CD4-positive, alpha-beta T cell treated with Interferon alpha-2 for 1 hour (primary cell): ENCODE data around the gene PSMD11.
A peak's percentile ranks its signal among the peaks of the same experiment; 100 is the strongest.

Experiments
- DNase-seq, 2 donors: peaks; one replicate each; pipeline ENCODE4 v3.0.0-alpha.2; 2020 to 2022

PSMD11 gene

GRCh38 chr17:32491371-32492263 is 47.3 kb downstream of the PSMD11 start:
- DNase-seq, result no peak

GRCh38 chr17:32492264-32492589 is 47.9 kb downstream of the PSMD11 start:
- DNase-seq, result no peak

- no peak for DNase-seq
Measured at GRCh38 chr17:32492648-32493289, 48.5 kb downstream of the PSMD11 start.

DNA sequence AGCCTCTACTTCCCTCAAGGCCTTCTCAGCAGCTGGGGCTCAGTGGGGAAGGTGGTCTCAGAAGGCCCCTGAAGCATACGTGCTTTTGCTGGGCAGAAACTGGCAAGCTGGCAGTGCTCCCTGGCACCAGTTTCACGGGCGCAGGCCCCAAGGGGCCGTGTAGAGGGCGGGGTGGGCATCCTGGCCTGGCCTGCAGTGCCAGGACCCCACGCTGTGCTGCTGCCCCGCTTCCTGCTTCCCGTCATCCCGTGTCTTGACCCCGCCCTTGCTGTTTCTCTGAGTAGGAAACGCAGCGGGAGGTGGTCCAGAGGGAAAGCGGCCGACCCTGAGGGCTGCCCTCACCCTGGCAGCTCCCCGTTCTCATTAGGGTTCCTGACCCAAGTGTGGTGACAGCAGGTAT is 49.3 kb downstream of the PSMD11 start:
- DNase-seq, result no peak

- no peak for DNase-seq
Measured at GRCh38 chr17:32493976-32494513, 49.7 kb downstream of the PSMD11 start.

DNA sequence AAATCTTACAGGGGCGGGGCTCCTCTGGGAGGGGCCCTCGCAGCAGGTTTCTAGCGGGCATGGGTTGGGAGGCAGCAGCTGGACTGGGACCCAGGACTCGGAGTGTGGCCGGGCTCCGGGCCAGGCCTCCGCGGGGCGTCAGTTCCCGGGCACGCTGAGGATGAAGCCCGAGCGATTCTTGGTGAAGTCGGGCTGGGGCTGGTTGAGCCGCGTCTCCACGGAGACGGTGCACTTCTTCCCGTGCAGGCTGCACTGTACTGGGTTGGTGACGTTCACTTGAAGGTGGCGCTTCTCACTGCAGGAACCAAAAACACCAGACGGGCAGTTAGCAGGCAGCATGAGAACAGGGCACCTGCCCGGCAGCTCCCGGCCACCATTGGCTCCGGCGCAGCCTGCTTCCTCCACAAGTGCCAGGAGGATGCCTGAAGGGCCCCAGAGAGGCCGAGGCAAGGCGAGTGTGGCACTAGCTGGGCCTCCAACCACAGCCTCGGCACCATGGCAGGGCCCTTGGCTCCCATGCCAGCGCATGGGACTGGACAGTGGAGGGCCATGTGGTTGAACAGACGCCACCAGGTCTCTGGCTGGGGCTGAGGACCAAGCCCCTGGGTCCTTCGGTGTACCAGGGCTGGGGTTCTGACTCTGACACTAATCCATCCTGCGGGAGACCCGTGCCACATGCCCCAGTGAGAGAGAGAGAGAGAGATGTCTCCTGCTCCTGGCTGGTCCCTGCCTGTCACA is 50.5 kb downstream of the PSMD11 start:
- no peak for DNase-seq

DNA sequence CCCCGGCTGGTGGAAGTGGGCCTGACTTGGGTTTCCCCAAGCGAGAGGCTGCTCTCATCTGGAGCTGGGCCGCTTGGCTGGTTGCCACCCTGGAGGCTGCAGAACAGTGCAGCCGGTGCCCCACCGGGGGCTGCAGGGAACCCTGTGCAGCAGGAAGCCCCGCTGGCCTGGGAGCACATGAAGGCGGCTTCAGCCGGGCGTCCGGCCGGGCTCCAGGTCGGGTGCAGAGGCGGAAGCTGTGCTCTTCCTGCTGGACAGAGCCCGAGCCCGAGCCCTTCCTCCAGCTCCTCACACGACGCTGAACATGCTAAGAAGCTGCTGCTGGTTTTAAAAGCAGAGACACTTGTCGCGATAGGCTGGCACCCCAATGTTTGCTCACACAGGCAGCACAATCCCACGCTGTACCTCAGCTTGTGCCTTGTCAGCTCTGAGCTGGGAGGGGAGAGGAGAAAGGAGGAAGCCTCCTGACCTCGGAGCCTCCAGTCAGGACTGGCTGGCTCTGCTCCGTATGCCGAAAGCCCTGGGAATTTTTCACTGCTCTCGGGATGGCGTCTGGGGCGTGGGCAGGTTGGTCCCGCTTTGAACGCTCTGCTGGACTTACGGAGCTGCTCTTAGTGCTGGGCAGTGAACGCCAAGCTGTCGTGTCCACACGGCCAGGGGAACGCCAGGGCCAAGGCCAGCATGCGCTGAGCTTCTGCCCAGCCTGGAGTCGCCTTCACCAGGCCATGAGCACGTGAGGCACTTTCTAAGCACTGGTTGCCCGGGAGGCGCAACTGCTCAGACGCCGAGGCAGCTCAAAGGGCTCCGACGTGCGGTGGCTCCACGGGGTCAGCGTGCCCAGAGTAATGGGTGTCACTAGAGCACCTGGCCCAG is 51.3 kb downstream of the PSMD11 start:
- no peak for DNase-seq

- no peak for DNase-seq
Measured at GRCh38 chr17:32496395-32497073, 52.2 kb downstream of the PSMD11 start.

DNA sequence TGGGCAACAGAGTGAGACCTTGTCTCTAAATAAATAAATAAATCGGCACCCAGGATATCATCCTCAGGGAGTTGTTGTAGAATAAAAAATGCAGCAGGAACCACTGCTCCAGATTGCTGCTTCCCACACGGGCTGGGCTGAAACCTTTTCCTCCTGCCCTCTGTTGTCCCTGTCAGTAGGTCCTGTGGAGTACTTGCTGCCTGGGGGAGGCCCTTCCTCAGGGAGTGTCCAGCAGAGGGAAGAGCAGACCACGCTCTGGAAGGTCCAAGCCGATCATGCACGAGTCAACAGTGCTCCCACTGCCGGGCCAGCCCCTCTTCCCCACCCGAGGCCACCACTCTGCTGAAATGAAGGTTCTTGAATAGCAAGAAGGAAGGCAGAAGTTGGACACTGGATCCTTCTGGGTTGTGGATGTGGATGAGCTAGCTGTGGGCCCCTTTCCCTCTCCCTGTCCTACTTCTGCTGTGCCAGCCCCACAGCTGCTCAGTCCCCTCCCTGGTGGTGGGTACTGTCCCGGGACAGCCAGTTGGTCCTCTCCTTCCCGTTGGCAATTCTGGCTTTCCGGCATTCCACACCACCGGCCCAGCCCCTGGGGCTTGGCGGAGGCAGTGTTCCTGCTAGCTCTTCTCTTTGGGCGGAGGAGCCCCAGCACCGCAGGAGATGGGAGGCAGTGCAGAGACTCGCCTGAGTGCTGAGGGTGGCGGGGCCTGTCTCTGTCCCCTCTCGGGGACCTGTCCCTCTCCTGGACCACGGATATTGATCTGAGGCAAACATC is 53.3 kb downstream of the PSMD11 start:
- DNase-seq, result no peak

GRCh38 chr17:32498391-32498790 is 54.1 kb downstream of the PSMD11 start:
- DNase-seq, result no peak

GRCh38 chr17:32502013-32502412 is 57.7 kb downstream of the PSMD11 start:
- no peak for DNase-seq

DNA sequence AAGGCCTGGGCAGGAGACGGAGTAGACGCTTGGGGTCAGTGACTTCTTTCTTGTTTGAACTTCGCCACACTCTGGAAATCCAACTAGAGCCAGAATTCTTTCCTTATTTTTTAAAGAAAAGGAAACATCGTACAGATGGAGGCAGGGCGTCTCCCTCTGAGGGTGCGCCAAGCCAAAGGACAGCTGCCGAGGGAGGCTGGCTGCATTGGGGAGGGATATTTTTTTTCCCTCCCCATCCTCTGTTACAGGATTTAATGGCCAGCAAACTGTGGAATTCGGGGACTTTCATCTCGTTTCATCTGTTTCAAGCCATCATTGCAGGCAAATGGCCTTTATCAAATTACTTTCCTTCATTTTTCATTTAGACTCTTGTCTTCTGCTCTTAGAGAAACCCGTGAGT is 58.4 kb downstream of the PSMD11 start:
- no peak for DNase-seq

DNA sequence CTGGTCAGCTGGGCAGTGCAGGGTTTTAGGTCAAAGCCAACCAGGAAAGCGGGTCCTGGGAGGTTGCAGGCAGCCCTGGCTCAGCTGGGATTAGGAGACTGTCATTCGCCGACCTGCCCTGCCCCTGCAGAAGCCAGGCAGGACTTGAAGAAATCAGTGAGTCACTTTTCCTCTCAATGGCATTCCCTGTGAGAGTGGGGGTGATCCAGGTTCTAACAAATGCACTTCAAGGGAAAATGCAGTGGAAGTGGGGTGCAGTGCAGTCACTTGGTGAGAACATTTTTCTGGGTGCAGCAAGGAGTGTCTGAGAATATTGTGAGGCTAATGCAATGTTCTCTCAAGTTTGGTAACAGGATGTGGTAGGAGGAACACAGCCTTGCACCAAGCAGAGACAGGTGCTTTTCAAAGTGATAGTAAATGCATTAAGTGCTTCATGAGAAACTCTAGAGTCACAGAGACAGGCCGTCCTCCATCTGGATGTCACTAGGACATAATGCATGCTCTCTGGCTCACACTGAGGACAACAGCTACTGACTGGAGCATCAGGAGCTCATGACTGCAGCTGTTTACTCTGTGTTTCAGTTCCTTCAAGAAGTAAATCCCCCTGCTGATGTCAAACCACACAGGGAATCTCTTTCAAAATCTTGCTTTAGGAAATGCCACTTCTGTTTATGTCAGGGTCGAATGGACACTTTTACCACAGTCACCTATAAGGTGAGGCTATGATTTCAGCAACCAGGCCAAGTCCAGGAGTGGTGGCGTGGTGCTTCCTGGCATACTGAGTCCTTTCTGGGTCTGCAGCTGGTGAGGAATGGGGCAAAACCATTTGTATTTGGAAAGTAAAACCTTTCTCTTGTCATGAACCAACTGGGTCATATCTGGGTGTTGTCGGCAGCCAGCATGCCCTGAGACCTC is 59.2 kb downstream of the PSMD11 start:
- peak; percentile 47 to 68 for DNase-seq

DNA sequence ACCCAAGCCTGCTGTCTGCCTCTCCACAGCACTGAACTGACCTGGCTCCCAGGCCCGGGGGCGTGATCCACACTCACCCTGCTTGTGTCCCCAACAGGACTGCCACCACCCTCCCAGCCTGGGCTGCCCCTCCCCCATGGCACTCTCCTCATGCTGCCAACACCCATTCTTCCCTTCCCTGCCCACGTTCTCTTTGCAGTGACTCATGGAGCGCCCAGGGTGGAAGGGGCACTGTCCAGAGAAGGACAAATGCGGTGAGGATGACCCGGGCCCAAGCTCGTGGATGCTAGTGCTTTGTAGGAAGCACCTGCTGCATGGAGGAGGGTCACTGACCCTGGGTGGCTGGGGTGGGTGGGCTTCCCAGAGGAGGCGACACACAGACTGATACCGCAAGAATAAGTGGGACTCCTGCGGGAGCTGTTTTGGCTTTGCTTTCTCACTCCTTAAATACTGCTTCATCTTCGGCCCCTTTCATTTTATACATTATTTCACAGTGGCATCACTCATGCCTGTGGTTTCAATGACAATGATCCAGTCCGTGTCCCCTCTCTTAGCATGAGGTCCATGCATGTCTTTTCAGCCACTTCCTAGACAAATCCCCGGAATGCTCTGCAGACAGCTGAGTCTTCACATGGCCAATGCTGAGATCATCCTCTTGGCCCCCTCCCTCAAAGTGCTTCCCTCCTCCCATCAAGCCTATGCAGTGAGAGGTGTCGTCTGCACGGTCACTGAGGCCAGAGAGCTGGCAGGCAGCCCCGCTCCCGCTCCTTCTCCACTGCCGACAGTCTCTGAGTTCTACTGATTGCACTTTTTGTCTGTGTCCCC is 60.1 kb downstream of the PSMD11 start:
- DNase-seq, result no peak

GRCh38 chr17:32508926-32509325 is 64.6 kb downstream of the PSMD11 start:
- no peak for DNase-seq

- no peak for DNase-seq
Measured at GRCh38 chr17:32510466-32510865, 66.2 kb downstream of the PSMD11 start.

- no peak for DNase-seq
Measured at GRCh38 chr17:32512328-32512727, 68.0 kb downstream of the PSMD11 start.

GRCh38 chr17:32513579-32513978 is 69.3 kb downstream of the PSMD11 start:
- DNase-seq, result no peak

DNA sequence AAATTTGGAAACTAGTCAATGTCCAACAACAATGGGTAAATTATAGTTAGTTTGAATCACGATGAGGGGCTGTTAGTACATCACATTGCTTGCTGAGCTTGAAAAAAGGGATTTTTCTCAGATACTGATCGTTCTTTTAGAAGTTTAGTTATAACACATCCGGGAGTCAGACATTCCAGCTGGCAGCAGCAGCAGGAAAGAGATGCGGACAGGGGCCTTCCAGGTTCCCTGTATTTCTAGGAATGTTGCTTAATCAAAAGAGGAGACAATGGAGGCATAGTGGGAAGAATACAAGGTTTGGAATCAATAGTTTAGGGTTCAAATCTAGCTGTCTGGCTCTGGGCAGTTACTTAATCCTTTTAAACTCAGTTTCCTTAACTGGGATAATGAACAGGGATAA is 70.3 kb downstream of the PSMD11 start:
- DNase-seq, result no peak
